GM12892 (cell line): Measurements from ENCODE around the gene CD209.

Experiments
- POLR2A ChIP-seq: IDR thresholded peaks from 2 replicates; pipeline ENCODE4 v1.6.1; 2011; ENCODE audit warnings: low read depth, low read length, control low read depth
- TAF1 ChIP-seq: IDR thresholded peaks from 2 replicates; pipeline ENCODE4 v1.6.1; 2011; ENCODE audit warnings: low read depth, mild to moderate bottlenecking, control low read depth, low read length, borderline replicate concordance

- TF ChIP-seq POLR2A, result 0 out of 2 replicates have a peak, but pooled peaks have one; percentile 3
- no peak for TF ChIP-seq TAF1
These were observed 52.8 kb downstream of the CD209 start for GRCh38 chr19:7694499-7694898.
